ENCODE measurements around the gene MYCBP2.

Gene MYCBP2

DNA sequence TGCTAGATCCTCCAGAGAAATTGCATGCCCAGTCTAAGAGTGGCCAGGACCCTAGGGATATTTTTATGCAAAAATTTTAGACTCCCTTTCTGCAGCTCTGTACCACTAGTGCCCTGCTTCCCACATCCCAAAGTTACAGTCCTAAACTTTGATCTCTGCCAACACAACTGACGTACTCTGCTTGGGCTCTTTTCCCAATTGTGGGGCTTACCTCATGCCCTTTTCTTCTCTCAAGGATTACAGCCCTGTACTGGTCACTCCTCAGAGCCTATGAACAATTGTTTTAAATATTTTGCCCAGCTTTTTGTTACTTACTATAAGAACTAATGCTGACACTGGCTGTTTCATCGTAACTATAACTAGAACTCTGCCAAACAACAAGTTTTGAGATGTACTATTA, 242.1 kb downstream of the MYCBP2 start:
- no peak for DNase-seq

DNA sequence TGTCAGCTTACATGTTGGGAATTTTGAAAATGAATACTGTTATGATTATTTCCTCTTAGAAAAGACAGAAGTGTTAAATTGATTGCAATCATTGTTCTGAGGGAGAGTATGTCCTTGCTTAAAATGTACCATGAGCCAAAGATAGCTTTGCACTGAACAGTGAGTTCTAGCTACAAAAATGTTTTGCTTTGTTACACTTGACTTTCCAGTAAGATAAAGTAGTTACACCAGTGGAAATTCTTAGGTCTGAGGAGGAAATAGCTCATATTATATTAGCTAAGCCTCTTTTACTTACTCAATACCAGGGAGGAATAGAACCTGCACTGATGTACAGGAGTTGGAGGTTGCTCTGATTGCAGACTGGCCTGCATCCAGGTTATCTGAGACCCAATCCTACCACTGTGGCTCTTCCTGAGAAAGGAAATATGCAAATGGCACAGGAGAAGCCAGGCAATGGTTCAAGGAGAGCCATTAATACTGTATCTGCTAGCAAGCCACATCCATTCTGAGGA, 246.9 kb downstream of the MYCBP2 start:
- no peak for DNase-seq

DNA sequence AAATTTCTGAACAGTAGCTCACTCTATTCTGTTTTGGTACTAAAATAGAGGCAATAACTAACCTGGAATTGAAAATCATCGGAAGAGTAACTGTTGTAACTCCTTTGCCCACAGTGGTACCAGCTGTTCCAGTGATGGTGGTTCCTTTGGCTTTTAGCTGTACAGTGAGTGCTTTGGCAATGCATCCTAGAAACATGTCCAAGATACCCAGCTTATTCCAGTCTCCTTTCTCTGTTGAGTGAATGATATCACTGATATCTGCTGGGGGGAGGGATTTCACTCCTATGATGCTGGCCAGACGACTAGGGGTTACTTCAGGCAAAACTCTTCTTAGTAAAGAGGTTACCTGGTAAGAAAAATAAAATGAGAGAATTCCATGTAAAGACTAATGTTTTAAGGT, 259.4 kb downstream of the MYCBP2 start:
- no peak for DNase-seq

DNA sequence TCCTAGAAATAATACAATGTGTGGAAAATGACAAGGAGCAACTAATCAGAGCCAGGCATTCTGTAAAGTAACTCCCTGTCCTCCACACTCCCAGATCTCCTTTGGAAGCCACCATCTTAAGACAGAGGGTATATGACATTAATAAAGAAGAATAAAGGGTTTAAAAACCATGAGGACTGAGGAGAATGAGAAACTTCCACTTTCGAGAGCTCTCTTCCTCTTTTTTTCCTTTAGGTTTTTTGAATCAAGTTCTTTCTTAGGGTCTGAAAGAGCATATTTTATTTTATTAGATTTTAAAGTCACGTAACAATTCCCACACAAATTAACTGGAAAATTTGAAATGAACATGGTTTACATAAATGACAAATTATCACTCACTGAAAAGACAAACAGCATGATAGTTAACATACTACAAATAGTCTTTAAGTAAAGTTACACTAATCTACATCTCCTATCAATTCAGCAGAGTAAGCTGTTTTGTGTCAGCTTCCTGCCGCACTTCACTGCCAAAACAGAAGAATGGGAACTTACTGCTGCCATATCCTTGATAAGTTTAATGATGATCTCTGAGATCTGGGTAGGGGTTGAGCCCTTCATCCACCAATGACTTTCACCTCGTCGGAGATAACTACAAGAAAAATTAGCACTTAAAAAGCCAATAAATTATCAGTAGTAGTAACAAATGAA, 261.3 kb downstream of the MYCBP2 start:
- no peak for DNase-seq

DNA sequence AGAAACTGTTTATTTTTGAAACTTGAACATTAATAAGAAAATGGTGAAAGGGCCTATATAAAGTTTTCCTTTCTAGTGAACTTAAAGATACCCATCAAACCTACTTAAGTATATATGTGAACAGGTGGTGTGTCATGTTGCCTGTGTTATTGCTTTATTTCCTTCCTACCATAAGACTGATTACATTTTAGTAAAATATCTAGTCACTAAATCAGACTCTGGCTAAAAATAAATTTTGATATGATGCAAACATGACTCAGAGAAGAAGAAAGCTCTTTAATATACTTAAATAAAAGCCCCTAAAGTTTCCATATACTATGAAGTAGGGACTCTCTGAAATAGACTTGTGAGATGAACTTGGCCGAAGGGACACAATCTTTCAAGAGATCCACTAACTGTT, 264.8 kb downstream of the MYCBP2 start:
- no peak for DNase-seq

DNA sequence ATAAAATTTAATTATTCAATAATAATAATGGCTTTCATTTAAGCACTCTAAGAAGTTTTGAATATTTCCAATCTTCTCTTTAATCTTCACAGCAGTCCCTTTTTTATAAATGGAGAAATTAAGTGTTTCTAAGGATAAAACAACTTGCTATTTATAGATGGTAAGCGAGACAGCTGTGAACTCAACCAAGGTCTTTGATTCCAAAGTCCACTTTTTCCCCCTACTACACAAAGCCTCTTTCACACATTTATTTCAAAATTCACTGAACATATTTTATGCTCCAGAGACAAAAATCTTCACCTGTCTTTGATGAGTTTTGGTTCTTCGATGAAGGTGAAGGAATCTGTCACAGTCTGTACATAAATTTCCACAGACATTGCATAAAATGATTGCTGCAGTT, 265.5 kb downstream of the MYCBP2 start:
- DNase-seq = no peak

DNA sequence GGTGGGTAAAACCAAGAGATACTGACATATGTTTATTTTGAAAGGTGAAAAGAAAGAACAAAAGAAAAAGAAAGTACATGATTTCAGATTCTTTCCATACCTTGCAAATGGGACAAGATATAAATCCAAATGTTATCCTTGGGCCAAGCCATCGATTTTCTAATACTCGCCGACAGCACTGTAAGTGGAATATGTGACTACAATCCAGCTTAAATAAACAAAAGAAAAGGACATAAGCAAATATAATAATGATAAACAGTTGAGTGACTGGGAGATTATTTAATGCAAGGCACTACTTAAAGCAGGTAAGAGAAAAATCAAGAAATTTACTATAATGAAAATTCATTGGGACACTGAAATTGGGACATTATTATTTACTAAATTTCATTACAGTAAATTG, 270.0 kb downstream of the MYCBP2 start:
- no peak for DNase-seq

DNA sequence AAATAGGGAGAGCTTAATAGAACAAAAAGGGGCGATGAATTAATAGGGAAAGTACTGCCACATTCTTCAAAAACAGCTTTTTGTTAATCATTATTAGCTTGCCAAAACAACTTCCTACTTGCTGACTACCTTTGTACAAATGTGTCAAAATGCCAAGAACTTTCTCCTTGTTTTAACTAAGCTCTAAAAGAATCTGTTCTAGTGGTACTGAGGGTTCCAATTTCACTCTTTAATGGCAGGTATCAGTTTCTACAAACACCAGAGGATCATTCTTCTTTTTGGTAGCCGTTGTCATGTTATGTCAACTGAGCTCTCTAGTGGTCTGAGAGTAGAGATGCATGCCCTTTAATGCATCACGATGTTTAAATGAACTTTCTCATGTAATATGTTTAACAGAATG, 270.5 kb downstream of the MYCBP2 start:
- DNase-seq = no peak

DNA sequence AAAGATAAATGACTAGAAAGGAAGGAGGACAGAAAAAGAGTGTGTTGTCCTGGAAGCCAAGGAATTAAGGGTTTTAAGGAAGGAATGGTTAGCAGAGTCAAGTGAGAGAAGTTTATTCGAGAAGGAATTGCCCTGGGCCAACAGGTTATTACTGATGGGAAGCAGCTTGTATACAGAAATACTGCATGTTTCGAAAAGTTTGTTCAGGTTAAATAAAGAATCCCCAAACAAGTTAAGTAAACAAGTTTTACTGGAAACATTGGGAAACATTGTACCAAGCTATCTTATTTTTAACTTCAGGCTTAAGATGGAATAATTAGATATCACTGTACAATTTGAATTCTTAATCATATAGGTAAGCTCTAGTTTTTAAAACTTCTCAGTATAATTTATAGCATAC, 271.7 kb downstream of the MYCBP2 start:
- DNase-seq = no peak

DNA sequence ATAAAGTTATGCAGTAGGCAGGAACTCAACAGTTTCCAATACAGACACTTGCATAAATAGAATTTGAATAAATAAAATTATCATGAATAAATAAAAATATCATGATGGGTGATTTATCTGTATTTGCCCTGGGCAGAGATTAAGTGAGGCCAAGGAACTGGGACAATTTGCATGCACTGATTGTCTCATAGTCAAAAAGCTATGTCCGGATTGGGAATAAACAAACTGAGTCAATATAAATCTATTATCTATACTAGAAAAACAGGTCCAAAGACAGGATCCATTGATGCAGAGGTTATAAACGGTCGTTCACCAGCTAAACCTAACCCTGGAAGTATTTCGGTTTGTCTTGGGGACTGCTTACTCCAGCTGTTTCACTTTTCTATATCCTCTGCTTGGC, 273.7 kb downstream of the MYCBP2 start:
- no peak for DNase-seq

DNA sequence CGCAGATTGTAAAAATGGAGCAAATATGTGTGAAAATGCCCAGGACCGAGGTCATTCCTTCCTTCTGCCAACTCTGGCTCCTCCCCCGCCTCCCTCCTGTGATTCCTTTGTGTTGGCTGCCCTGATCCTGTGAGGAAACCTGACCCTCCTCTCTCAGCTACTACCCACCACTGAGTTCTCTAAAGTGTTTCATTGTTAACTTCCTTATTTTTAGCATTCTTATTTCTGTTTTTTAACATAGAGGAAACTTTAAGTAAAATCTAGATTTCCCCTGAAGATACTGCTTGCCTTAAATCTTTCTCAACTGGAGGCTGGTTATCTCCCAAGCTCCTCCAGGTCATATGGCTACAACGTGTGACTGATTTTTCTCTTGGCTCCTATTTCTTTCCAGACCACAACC, 278.2 kb downstream of the MYCBP2 start:
- DNase-seq = no peak

DNA sequence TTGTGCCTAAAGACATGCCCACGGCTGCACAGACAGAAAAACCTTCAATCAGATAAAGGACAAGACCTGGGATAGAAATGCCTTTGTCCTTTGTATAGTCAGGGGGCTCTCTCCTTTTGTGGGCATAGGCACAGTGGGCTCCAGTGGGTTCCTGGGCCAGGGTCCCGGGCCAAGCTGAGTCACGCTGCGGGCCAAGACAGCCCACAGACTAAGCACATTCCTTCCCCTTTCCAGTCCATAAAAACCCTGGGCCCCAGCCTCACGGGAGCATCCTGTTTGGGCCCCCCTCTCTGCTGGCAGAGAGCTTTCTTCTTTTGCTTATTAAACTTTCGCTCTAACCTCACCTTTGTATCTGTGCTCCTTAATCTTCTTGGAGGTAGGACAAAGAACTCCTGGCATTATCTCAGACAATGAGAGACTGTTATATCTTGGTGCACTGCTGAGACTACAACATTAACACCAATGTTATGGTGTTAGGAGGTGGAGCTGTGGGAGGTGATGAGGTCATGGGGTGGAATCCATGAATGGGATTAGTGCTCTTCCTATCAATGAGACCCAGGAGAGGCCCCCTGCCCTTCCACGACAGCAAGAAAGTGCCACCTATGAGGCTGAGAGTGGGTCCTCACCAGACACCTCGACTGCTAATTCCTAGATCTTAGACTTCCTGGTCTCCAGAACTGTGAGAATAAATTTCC, 279.1 kb downstream of the MYCBP2 start:
- no peak for DNase-seq

DNA sequence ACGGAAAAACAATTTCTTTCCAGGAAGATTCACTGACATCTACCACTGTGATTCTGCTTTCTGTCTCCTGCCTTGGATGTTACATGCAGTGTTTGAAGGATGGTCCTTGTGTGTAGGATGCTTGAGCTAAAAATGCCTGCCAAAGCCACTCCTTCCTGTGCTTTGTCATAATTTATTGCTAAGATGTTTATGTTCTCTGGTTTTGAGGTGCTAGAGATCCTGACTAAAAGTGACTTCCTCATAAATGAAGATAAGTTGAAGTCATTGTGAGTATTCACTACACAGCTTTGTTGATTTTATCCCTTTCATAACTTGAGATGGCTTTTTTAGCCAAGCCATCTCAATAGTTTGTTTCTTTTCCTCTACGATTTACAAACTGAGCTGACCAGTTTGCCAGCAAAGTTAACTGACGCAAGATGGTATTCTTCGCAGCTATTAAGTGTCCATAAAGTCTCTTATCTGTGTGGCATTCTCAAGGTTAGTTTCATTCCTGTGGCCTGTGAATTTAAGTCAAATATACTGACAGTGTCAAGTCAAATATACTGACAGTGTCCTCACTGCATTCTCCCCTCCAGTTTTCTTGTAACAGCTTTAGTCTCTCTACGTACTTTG, 284.2 kb downstream of the MYCBP2 start:
- DNase-seq = no peak

DNA sequence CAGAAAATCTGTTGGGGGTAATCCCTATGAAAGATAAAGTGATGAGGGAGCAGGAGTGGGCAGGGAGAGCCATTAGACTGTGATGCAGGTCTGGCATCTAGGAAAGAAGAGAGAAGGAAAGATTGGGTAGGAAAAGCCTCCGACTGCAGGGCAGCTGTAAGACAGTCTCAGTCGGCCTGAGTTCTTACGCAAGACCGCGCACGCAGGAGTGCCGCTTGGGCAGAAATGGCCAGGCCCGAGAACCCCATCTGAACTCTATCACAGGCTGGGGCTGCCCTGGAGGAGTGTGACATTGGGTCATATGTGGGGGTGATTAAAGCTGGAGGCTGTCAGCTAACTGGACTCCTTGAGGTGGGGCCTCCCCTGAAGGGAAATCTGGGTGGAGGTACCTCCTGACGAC, 286.1 kb downstream of the MYCBP2 start:
- DNase-seq = no peak

DNA sequence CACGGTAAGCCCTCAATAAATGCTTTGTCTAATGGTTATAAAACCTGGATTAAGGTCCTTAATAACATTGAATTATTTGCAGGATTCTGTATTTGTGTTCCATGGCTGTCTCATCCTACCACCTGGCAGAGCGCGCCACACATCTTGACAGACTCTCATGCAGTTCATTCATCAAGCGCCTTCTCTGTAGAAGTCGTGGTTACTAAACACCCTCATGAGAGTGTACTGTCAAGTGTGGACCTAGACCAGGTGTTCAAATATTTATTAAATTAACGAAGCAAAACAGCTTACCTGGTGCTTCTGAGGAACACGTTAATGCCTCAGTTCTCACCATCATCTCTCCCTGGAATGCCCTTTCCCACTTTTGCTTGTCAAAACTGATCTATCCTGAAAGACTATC, 286.8 kb downstream of the MYCBP2 start:
- DNase-seq = no peak

DNA sequence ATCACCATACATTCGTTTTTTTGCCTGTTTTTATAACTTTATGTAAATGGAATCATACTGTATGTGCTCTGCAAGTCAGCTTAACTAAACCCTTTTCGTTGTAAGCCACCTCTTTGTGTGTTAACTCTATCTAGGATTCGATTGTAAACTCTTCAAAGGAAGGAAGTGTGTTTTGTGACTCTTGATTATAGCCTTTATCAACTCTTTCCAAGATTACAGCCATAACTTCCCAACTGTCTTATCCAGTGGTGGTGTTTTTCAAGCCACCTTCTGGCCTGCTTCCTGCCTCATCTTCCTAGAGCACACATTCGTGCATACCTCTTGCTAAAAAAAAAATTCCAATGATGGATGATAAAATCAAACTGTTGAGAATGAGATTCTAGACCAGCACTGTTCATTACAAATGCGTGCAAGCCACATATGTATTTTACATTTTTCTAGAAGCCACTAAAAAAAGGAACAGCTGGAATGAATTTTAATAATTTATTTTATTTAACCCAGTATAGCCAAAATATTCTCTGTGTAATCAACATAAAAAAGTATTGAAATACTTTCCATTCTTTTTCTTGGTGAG, 287.9 kb downstream of the MYCBP2 start:
- no peak for DNase-seq

DNA sequence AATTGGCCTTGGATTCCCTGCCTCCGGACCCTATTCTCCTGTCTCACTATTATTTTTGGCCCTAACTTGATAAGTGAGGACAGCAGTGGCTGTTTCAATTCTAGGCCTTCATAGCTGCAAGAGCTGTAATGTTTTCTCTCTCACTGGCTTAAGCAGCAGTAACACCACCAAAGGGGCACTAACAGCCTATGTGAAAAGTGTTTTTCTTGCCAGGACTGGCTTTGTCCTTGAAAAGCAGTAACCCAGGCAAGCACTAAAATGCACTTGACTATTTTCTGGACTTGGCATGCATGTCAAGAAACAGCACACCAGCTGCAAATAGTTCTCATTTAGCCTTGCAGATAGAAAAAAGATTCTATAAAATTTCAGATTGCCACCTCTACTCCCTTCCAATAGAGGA, 290.6 kb downstream of the MYCBP2 start:
- no peak for DNase-seq

DNA sequence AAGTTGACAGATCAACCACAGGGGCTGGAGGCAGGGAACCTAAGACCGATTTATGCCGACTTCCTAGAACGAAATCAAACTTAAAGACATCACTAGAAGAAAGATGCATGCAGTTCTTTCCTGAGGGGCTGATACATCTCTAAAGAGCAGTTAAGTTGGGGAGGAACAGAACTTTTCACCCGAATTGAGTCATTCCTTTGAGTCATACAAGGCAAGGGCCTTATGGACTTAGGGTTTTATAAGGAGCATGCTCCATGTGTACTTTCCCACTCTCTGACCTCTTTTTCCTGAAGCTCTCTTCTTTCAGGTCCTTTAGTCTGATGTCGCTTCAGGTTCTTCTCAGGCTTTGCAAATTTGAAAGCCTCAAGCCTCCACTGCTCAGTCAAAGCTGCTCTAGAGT, 292.0 kb downstream of the MYCBP2 start:
- no peak for DNase-seq

DNA sequence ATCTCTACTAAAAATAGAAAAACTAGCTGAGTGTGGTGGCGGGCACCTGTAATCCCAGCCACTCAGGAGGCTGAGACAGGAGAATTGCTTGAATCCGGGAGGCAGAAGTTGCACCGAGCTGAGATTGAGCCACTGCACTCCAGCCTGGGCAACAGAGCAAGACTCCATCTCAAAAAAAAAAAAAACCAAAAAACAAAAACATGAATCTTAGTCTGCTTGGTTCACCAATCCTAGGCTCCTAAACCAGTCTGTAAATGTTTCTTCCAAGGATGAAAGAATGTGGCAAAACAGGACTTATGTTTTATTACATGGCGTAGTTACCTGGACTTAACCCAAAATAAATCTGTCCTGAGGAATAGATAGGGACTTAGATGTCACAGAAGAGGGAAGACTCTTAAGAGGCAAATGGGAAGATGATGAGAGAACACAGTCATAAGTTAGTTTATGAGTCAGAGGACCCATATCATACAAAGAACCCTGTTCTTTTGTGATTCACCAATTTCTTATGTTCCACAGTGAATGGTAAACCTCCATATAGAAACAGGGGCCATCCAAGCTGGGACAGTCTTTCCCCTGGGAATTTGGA, 293.1 kb downstream of the MYCBP2 start:
- DNase-seq = no peak

DNA sequence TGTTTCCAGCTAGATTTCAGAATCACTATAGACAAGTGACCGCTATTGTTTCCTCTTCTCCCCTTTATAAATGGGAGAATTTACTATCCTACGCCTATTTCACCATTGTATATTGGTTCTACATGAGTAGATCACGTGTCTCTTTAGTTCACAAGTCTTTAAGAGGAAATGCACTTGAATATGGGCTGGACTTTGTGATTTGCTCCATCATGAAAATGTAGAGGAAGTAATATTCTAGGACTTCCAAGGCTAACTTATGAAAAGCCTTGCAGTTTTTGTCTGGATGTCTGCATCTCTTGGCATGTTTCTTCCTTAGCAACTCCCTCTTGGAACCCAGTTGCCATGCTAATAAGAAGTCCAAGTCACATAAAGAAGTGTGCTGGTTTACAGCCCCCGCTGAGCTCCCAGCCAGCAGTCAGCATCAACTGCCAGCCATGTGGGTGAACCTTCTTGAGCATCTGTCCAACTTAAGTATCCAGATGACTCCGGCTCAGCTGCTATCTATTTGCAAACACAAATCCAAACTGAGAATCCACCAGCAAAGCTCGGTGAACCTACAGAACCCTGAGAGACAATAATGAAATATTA, 295.1 kb downstream of the MYCBP2 start:
- DNase-seq = no peak

DNA sequence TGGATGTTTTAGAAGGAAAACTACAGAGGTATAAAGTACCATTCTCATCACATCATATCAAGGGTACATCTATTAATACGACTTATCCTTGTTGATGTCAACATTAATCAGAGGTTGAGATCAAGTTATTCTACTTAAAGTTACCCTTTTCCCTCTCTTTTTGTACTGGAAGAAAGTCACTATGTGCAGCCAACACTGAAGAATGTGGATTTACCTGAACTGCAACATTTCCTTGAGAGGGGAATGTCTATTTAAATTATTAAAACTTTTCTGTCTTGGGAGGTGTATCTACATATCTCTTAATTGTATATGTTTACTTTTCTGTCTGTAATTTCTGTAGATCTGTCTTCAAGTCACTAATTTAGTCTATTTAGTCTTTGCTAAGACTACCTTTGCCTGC, 297.5 kb downstream of the MYCBP2 start:
- no peak for DNase-seq

DNA sequence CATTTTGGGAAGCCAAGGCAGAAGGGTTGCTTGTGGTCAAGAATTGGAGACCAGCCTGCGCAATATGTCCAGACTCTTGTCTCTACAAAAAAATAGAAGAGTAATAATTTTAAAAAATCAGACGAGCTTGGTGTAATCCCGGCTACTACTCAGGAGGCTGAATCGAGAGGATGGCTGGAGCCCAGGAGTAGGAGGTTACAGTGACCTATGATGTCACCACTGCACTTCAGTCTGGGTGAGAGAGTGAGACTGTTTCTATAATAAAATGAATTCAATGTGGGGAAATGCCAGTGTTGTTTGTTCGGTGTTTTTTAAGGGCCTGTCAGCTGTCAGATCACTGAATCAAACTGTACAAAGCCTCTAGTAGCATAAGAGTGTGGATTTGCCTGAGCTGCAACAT, 298.7 kb downstream of the MYCBP2 start:
- DNase-seq = no peak
